ENCODE data around the gene PTPRB.

The PTPRB gene

GRCh38 chr12:70584332-70584731 lies 52.9 kb downstream of the PTPRB start:
- TF ChIP-seq FOXP2 (optimal IDR thresholded peaks at IDR 0.05; ENCODE audit: borderline replicate concordance, extremely low read depth, extremely low read length, insufficient read depth) (no peak), SIN3A (IDR thresholded peaks at IDR 0.05; ENCODE audit: borderline replicate concordance, insufficient read depth, low read length) (no peak), REST (IDR thresholded peaks at IDR 0.05; ENCODE audit: insufficient read depth in 1 of 2, low read depth in 2 of 2, low read length in 2 of 2) (no peak), TAF1 (IDR thresholded peaks at IDR 0.05; ENCODE audit: borderline replicate concordance, insufficient read depth, low read length) (no peak), POLR2AphosphoS5 (IDR thresholded peaks at IDR 0.05; ENCODE audit: low read depth, low read length) (no peak)

GRCh38 chr12:70583251-70583650 lies 54.0 kb downstream of the PTPRB start:
- TF ChIP-seq TAF1 (IDR thresholded peaks at IDR 0.05; ENCODE audit: borderline replicate concordance, insufficient read depth, low read length) (no peak), POLR2AphosphoS5 (IDR thresholded peaks at IDR 0.05; ENCODE audit: low read depth, low read length) (no peak), SIN3A (IDR thresholded peaks at IDR 0.05; ENCODE audit: borderline replicate concordance, insufficient read depth, low read length) (no peak), FOXP2 (optimal IDR thresholded peaks at IDR 0.05; ENCODE audit: borderline replicate concordance, extremely low read depth, extremely low read length, insufficient read depth) (no peak), REST (IDR thresholded peaks at IDR 0.05; ENCODE audit: insufficient read depth in 1 of 2, low read depth in 2 of 2, low read length in 2 of 2) (no peak)

GRCh38 chr12:70581208-70581607 lies 56.0 kb downstream of the PTPRB start:
- TF ChIP-seq TAF1 (IDR thresholded peaks at IDR 0.05; ENCODE audit: borderline replicate concordance, insufficient read depth, low read length), result no peak

GRCh38 chr12:70577283-70577634 lies 60.0 kb downstream of the PTPRB start:
- TF ChIP-seq POLR2AphosphoS5 (IDR thresholded peaks at IDR 0.05; ENCODE audit: low read depth, low read length) (no peak), REST (IDR thresholded peaks at IDR 0.05; ENCODE audit: insufficient read depth in 1 of 2, low read depth in 2 of 2, low read length in 2 of 2) (no peak), SIN3A (IDR thresholded peaks at IDR 0.05; ENCODE audit: borderline replicate concordance, insufficient read depth, low read length) (no peak), FOXP2 (optimal IDR thresholded peaks at IDR 0.05; ENCODE audit: borderline replicate concordance, extremely low read depth, extremely low read length, insufficient read depth) (no peak), TAF1 (IDR thresholded peaks at IDR 0.05; ENCODE audit: borderline replicate concordance, insufficient read depth, low read length) (no peak)

GRCh38 chr12:70576341-70577282 lies 60.6 kb downstream of the PTPRB start:
- TF ChIP-seq SIN3A (IDR thresholded peaks at IDR 0.05; ENCODE audit: borderline replicate concordance, insufficient read depth, low read length) (no peak), REST (IDR thresholded peaks at IDR 0.05; ENCODE audit: insufficient read depth in 1 of 2, low read depth in 2 of 2, low read length in 2 of 2) (no peak), POLR2AphosphoS5 (IDR thresholded peaks at IDR 0.05; ENCODE audit: low read depth, low read length) (no peak), TAF1 (IDR thresholded peaks at IDR 0.05; ENCODE audit: borderline replicate concordance, insufficient read depth, low read length) (no peak), FOXP2 (optimal IDR thresholded peaks at IDR 0.05; ENCODE audit: borderline replicate concordance, extremely low read depth, extremely low read length, insufficient read depth) (no peak)

Data from PFSK-1 (cell line).